Measurements from ENCODE around the gene KCTD2. TPM values are rescaled to one million over a fixed set of nuclear protein-coding genes. Genes with fewer than 3 reads are reported as not detected.

The KCTD2 gene
- total RNA-seq, 1 donor from 2014 or later = 19.5 TPM

GRCh38 chr17:75064460-75064859 lies 17.4 kb downstream of the KCTD2 start:
- CTCF ChIA-PET = no interaction called here
- peaks cover 54% of the 10 kb centered on the region for H3K36me3 Mint-ChIP-seq (ENCODE audit: low read depth)
- no peak overlapping the region for H3K27ac Mint-ChIP-seq

GRCh38 chr17:75064867-75065561 lies 18.0 kb downstream of the KCTD2 start:
- ATAC-seq (ENCODE audit: low read depth) (no peak), DNase-seq (no peak)
- ChIA-PET POLR2A (no interaction called here), CTCF (no interaction called here)
- TF ChIP-seq, protein P1, sequence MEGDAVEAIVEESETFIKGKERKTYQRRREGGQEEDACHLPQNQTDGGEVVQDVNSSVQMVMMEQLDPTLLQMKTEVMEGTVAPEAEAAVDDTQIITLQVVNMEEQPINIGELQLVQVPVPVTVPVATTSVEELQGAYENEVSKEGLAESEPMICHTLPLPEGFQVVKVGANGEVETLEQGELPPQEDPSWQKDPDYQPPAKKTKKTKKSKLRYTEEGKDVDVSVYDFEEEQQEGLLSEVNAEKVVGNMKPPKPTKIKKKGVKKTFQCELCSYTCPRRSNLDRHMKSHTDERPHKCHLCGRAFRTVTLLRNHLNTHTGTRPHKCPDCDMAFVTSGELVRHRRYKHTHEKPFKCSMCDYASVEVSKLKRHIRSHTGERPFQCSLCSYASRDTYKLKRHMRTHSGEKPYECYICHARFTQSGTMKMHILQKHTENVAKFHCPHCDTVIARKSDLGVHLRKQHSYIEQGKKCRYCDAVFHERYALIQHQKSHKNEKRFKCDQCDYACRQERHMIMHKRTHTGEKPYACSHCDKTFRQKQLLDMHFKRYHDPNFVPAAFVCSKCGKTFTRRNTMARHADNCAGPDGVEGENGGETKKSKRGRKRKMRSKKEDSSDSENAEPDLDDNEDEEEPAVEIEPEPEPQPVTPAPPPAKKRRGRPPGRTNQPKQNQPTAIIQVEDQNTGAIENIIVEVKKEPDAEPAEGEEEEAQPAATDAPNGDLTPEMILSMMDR (IDR thresholded peaks at IDR 0.05) = no peak
- Mint-ChIP-seq H3K4me1 (no peaks in the 10 kb centered on the region), H3K4me3 (no peak overlapping the region), H3K9me3 (no peaks in the 10 kb centered on the region), H3K36me3 (ENCODE audit: low read depth) (peaks cover 48% of the 10 kb centered on the region), H3K27ac (no peak overlapping the region), H3K27me3 (no peaks in the 10 kb centered on the region)
- intact Hi-C loops (cut with micrococcal nuclease) = loop anchor here (5.0 kb wide), 1 partner anchor 117 kb away; the partner anchor contains the start of gene SUMO2

More at GRCh38 chr17:75064460-75064859, 17.4 kb downstream of the KCTD2 start:
- Mint-ChIP-seq H3K9me3 (no peaks in the 10 kb centered on the region), H3K27me3 (no peaks in the 10 kb centered on the region), H3K4me1 (no peaks in the 10 kb centered on the region), H3K4me3 (no peak overlapping the region)
- DNase-seq (no peak), ATAC-seq (ENCODE audit: low read depth) (no peak)
- intact Hi-C loops (cut with micrococcal nuclease) = loop anchor here (5.0 kb wide), 1 partner anchor 118 kb away; the partner anchor contains the start of gene SUMO2
- POLR2A ChIA-PET = no interaction called here
- TF ChIP-seq, protein P1 (IDR thresholded peaks at IDR 0.05) = no peak

DNA sequence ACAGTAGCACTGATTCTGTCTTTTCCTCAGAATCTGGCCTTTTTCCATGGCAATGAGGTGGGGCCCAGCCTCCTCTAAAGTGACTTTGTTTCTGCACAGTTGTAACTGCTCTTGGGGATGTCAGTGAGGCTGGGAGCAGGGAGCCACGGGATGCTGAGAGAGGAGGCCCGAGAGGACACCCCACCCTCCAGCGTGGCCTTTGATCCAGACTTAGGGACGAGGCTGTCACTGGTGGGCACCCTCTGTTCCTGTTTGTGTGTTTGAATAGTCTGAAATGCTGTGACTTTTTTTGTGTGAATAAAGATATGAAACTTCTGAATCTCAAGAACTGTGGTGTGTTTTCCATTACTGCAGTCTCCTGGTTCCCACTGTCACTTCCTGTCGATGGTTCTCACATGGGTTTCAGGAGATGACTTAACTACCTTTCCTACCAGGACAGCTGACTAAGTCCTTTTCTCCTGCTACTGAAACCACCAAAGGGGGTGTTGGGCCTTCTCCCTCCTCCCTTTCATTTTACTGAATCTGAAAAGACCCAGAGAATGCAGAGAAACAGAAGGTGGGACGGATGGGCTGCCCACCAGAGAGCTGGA lies 18.6 kb downstream of the KCTD2 start:
- ChIA-PET POLR2A (no interaction called here), CTCF (no interaction called here)
- Mint-ChIP-seq H3K36me3 (ENCODE audit: low read depth) (peaks cover 44% of the 10 kb centered on the region), H3K4me3 (no peak overlapping the region), H3K4me1 (no peaks in the 10 kb centered on the region), H3K27ac (no peak overlapping the region), H3K27me3 (no peaks in the 10 kb centered on the region), H3K9me3 (no peaks in the 10 kb centered on the region)
- intact Hi-C loops (cut with micrococcal nuclease) = no loop called here
- no peak for DNase-seq
- ATAC-seq (ENCODE audit: low read depth) = no peak
- TF ChIP-seq, protein P1 (IDR thresholded peaks at IDR 0.05) = no peak

GRCh38 chr17:75067856-75068255 lies 20.8 kb downstream of the KCTD2 start:
- ChIA-PET POLR2A (no interaction called here), CTCF (no interaction called here)
- Mint-ChIP-seq H3K27ac (no peak overlapping the region), H3K9me3 (no peaks in the 10 kb centered on the region), H3K4me1 (no peaks in the 10 kb centered on the region), H3K4me3 (no peak overlapping the region), H3K36me3 (ENCODE audit: low read depth) (peaks cover 22% of the 10 kb centered on the region), H3K27me3 (no peaks in the 10 kb centered on the region)
- TF ChIP-seq, protein P1 (IDR thresholded peaks at IDR 0.05) = no peak
- intact Hi-C loops (cut with micrococcal nuclease) = no loop called here
- DNase-seq = no peak
- ATAC-seq (ENCODE audit: low read depth) = no peak

GRCh38 chr17:75068750-75069149 lies 21.7 kb downstream of the KCTD2 start:
- Mint-ChIP-seq H3K27ac (no peak overlapping the region), H3K4me1 (no peaks in the 10 kb centered on the region), H3K9me3 (no peaks in the 10 kb centered on the region), H3K4me3 (no peak overlapping the region), H3K36me3 (ENCODE audit: low read depth) (peaks cover 13% of the 10 kb centered on the region), H3K27me3 (no peaks in the 10 kb centered on the region)
- DNase-seq (no peak), ATAC-seq (ENCODE audit: low read depth) (no peak)
- ChIA-PET POLR2A (interaction anchor here (1.6 kb wide), 1 partner anchor 10 kb away, joined by 7 read pairs; no protein-coding TSS in a partner anchor), CTCF (interaction anchor here (0.7 to 1.8 kb wide), 5 partner anchors 56 to 1394 kb away, joined by 3 to 9 read pairs (median 4); partner anchors contain the start of gene MRPL58)
- TF ChIP-seq, protein P1 (IDR thresholded peaks at IDR 0.05) = no peak
- intact Hi-C loops (cut with micrococcal nuclease) = no loop called here

Data from activated B cell treated with CpG ODN at 0.5 μM for 24 hours (primary cell).